ENCODE measurements around the gene ANTXR1. TPM values are rescaled to one million over a fixed set of nuclear protein-coding genes. Genes with fewer than 3 reads are reported as not detected.
"Not testable (repeated sequence)": the region's sequence is repeated elsewhere in the genome, so short reads cannot be mapped to it uniquely, and the experiment has no call there.

ANTXR1 gene
- total RNA-seq, 1 donor from 2014 or later, result 38.1 TPM

- DNase-seq (ENCODE audit: low spot score), result no peak
- intact Hi-C loops (cut with DNase I), result no loop called here
Observed at GRCh38 chr2:69237070-69237670, 224.2 kb downstream of the ANTXR1 start.

GRCh38 chr2:69238449-69239031 is 225.6 kb downstream of the ANTXR1 start:
- intact Hi-C loops (cut with DNase I), result no loop called here
- no peak for DNase-seq (ENCODE audit: low spot score)

- DNase-seq (ENCODE audit: low spot score), result no peak
- intact Hi-C loops (cut with DNase I), result no loop called here
Observed at GRCh38 chr2:69241093-69241492, 228.1 kb downstream of the ANTXR1 start.

- intact Hi-C loops (cut with DNase I), result no loop called here
- DNase-seq (ENCODE audit: low spot score), result no peak
Observed at GRCh38 chr2:69241664-69242514, 228.9 kb downstream of the ANTXR1 start.

- DNase-seq (ENCODE audit: low spot score), result no peak
- intact Hi-C loops (cut with DNase I), result no loop called here
Observed at GRCh38 chr2:69242651-69243051, 229.7 kb downstream of the ANTXR1 start.

GRCh38 chr2:69243652-69244051 is 230.7 kb downstream of the ANTXR1 start:
- DNase-seq (ENCODE audit: low spot score), result no peak
- intact Hi-C loops (cut with DNase I), result no loop called here

- DNase-seq (ENCODE audit: low spot score), result no peak
- intact Hi-C loops (cut with DNase I), result no loop called here
Observed at GRCh38 chr2:69244882-69245281, 231.9 kb downstream of the ANTXR1 start.

GRCh38 chr2:69247583-69247982 is 234.6 kb downstream of the ANTXR1 start:
- no peak for DNase-seq (ENCODE audit: low spot score)
- intact Hi-C loops (cut with DNase I), result no loop called here

- no peak for DNase-seq (ENCODE audit: low spot score)
- intact Hi-C loops (cut with DNase I), result no loop called here
Observed at GRCh38 chr2:69248232-69248631, 235.3 kb downstream of the ANTXR1 start.

- intact Hi-C loops (cut with DNase I), result no loop called here
- DNase-seq (ENCODE audit: low spot score), result no peak
Observed at GRCh38 chr2:69250981-69251380, 238.0 kb downstream of the ANTXR1 start.

GRCh38 chr2:69251943-69252342 is 239.0 kb downstream of the ANTXR1 start:
- intact Hi-C loops (cut with DNase I), result no loop called here
- no peak for DNase-seq (ENCODE audit: low spot score)

GRCh38 chr2:69253112-69253511 is 240.1 kb downstream of the ANTXR1 start:
- intact Hi-C loops (cut with DNase I), result no loop called here
- no peak for DNase-seq (ENCODE audit: low spot score)

GRCh38 chr2:69253611-69254301 is 240.8 kb downstream of the ANTXR1 start:
- intact Hi-C loops (cut with DNase I), result no loop called here
- no peak for DNase-seq (ENCODE audit: low spot score)

- DNase-seq (ENCODE audit: low spot score), result no peak
- intact Hi-C loops (cut with DNase I), result no loop called here
Observed at GRCh38 chr2:69255760-69256159, 242.8 kb downstream of the ANTXR1 start.

- intact Hi-C loops (cut with DNase I), result not testable (repeated sequence)
Observed at GRCh38 chr2:69259994-69260591, 247.1 kb downstream of the ANTXR1 start.

GRCh38 chr2:69260666-69261065 is 247.7 kb downstream of the ANTXR1 start:
- intact Hi-C loops (cut with DNase I), result no loop called here
- no peak for DNase-seq (ENCODE audit: low spot score)

More at GRCh38 chr2:69259994-69260591, 247.1 kb downstream of the ANTXR1 start:
- not testable (repeated sequence) for DNase-seq (ENCODE audit: low spot score)

GRCh38 chr2:69269330-69269729 is 256.4 kb downstream of the ANTXR1 start:
- no peak for DNase-seq (ENCODE audit: low spot score)
- intact Hi-C loops (cut with DNase I), result no loop called here

- no peak for DNase-seq (ENCODE audit: low spot score)
- intact Hi-C loops (cut with DNase I), result no loop called here
Observed at GRCh38 chr2:69271831-69272257, 258.9 kb downstream of the ANTXR1 start.

GRCh38 chr2:69272803-69273471 is 260.0 kb downstream of the ANTXR1 start:
- no peak for DNase-seq (ENCODE audit: low spot score)
- intact Hi-C loops (cut with DNase I), result no loop called here

All from cardiac septum (tissue), 1 donor.